Fibroblast of upper back skin (primary cell): ENCODE measurements around the gene ELMOD3.
"Not testable (repeated sequence)": the region's sequence is repeated elsewhere in the genome, so short reads cannot be mapped to it uniquely, and the experiment has no call there.

ENCODE experiments used
- DNase-seq: peaks from one replicate; pipeline ENCODE4 v3.0.0-alpha.2; 2013

ELMOD3 gene

GRCh38 chr2:85405201-85406059 lies 50.9 kb downstream of the ELMOD3 start:
- peak; percentile 28 for DNase-seq

- no peak for DNase-seq
Measured at GRCh38 chr2:85409845-85410583, 55.4 kb downstream of the ELMOD3 start, which contains the start of gene CAPG. Gene CAPG, minus strand, starts transcription at chr2:85410366. Its CDS starts 8,221 bp downstream, at chr2:85402145.

GRCh38 chr2:85410584-85411404 lies 56.2 kb downstream of the ELMOD3 start:
- no peak for DNase-seq

- DNase-seq, result no peak
Measured at GRCh38 chr2:85411405-85411748, 56.8 kb downstream of the ELMOD3 start.

- peak; percentile 45 for DNase-seq
Measured at GRCh38 chr2:85413592-85414420, 59.2 kb downstream of the ELMOD3 start.

GRCh38 chr2:85414421-85414759 lies 59.8 kb downstream of the ELMOD3 start:
- DNase-seq, result not testable (repeated sequence)

GRCh38 chr2:85414761-85415553 lies 60.4 kb downstream of the ELMOD3 start:
- no peak for DNase-seq

GRCh38 chr2:85415980-85416650 lies 61.5 kb downstream of the ELMOD3 start:
- no peak for DNase-seq

- DNase-seq, result peak; percentile 84
Measured at GRCh38 chr2:85418132-85419008, 63.8 kb downstream of the ELMOD3 start, which contains the start of gene SH2D6. Gene SH2D6, plus strand, starts transcription at chr2:85418714. Its CDS starts 10,752 bp downstream, at chr2:85429466.

- DNase-seq, result no peak
Measured at GRCh38 chr2:85419009-85419675, 64.6 kb downstream of the ELMOD3 start.

- DNase-seq, result peak; percentile 84
Measured at GRCh38 chr2:85420536-85421259, 66.1 kb downstream of the ELMOD3 start.

- peak; percentile 71 for DNase-seq
Measured at GRCh38 chr2:85421260-85422071, 66.9 kb downstream of the ELMOD3 start.

GRCh38 chr2:85422072-85422457 lies 67.5 kb downstream of the ELMOD3 start:
- DNase-seq, result no peak

GRCh38 chr2:85423525-85423924 lies 69.0 kb downstream of the ELMOD3 start:
- no peak for DNase-seq

- no peak for DNase-seq
Measured at GRCh38 chr2:85425588-85425987, 71.0 kb downstream of the ELMOD3 start.

GRCh38 chr2:85427300-85427835 lies 72.8 kb downstream of the ELMOD3 start:
- no peak for DNase-seq

- DNase-seq, result no peak
Measured at GRCh38 chr2:85428343-85428881, 73.8 kb downstream of the ELMOD3 start.
